HepG2 (cell line): ENCODE results near the gene CGNL1. TPM values are rescaled to one million over a fixed set of nuclear protein-coding genes. Genes with fewer than 3 reads are reported as not detected.

Experiments used
- BCL3 ChIP-seq: sonication (generic); formaldehyde crosslinking; IDR thresholded peaks from 2 replicates; pipeline ENCODE4 v1.5.1; 2020; ENCODE audit warnings: mild to moderate bottlenecking, missing genetic modification reagents, moderate library complexity
- CBX2 ChIP-seq, 2 experiments: fragments of 200-600 bp in 1 of 2; sonication (generic); formaldehyde crosslinking in 1 of 2; IDR thresholded peaks; 2 replicates each; pipeline versions ENCODE4 v1.7.0 to v1.8.1; 2018 to 2022; ENCODE audit warnings: low read depth in 2 of 2, low read length in 1 of 2, mild to moderate bottlenecking in 1 of 2, missing genetic modification reagents in 1 of 2
- DMAP1 ChIP-seq: IDR thresholded peaks from 2 replicates; pipeline ENCODE4 v1.6.1; 2016
- HHEX ChIP-seq: IDR thresholded peaks from 2 replicates; pipeline ENCODE4 v1.6.1; 2016; ENCODE audit warnings: control low read depth
- KLF16 ChIP-seq, 2 experiments: sonication (generic) in 1 of 2; formaldehyde crosslinking in 1 of 2; IDR thresholded peaks; 2 replicates each; pipeline versions ENCODE4 v1.6.1 to v1.8.0; 2016 to 2023; ENCODE audit warnings: missing genetic modification reagents in 2 of 2, missing compliant biosample characterization in 1 of 2
- NFE2L2 ChIP-seq: fragments of 150-350 bp; IDR thresholded peaks from 2 replicates; pipeline ENCODE4 v1.6.1; 2014; ENCODE audit warnings: low read length
- NPAS2 ChIP-seq: sonication (generic); formaldehyde crosslinking; IDR thresholded peaks from 2 replicates; pipeline ENCODE4 v1.8.0; 2022; ENCODE audit warnings: mild to moderate bottlenecking, missing genetic modification reagents, borderline replicate concordance
- PATZ1 ChIP-seq: sonication (generic); formaldehyde crosslinking; IDR thresholded peaks from 2 replicates; pipeline ENCODE4 v1.4.0; 2020; ENCODE audit warnings: missing genetic modification reagents
- PCBP1 ChIP-seq: fragments of 200-400 bp; formaldehyde crosslinking; IDR thresholded peaks from 2 replicates; pipeline ENCODE4 v1.6.1; 2017; ENCODE audit warnings: mild to moderate bottlenecking, low read depth, low read length, borderline replicate concordance
- RARG ChIP-seq: sonication (generic); formaldehyde crosslinking; IDR thresholded peaks from 2 replicates; pipeline ENCODE4 v1.4.0; 2020; ENCODE audit warnings: low read depth, mild to moderate bottlenecking, missing genetic modification reagents
- RBM22 ChIP-seq: fragments of 200-400 bp; formaldehyde crosslinking; optimal IDR thresholded peaks from 2 replicates; pipeline ENCODE3; 2017; ENCODE audit warnings: mild to moderate bottlenecking, low read length, moderate library complexity
- SNRNP70 ChIP-seq: fragments of 200-400 bp; formaldehyde crosslinking; IDR thresholded peaks from 2 replicates; pipeline ENCODE4 v1.6.1; 2017; ENCODE audit warnings: mild to moderate bottlenecking, low read depth, low read length, moderate library complexity
- TARDBP ChIP-seq: sonication (generic); formaldehyde crosslinking; IDR thresholded peaks from 2 replicates; pipeline ENCODE4 v1.8.0; 2022; ENCODE audit warnings: mild to moderate bottlenecking, missing genetic modification reagents
- TFDP1 ChIP-seq: IDR thresholded peaks from 2 replicates; pipeline ENCODE4 v1.6.1; 2016; ENCODE audit warnings: missing compliant biosample characterization, missing genetic modification reagents, borderline replicate concordance
- WIZ ChIP-seq: sonication (generic); formaldehyde crosslinking; IDR thresholded peaks from 2 replicates; pipeline ENCODE4 v1.5.1; 2020; ENCODE audit warnings: mild to moderate bottlenecking, missing genetic modification reagents
- ZFAT ChIP-seq: sonication (generic); formaldehyde crosslinking; conservative IDR thresholded peaks from 2 replicates; pipeline ENCODE4 v1.8.1; 2023; ENCODE audit warnings: missing genetic modification reagents, inconsistent platforms
- ZFP36L1 ChIP-seq: sonication (generic); formaldehyde crosslinking; IDR thresholded peaks from 2 replicates; pipeline ENCODE4 v1.8.0; 2022; ENCODE audit warnings: mild to moderate bottlenecking, missing genetic modification reagents, moderate library complexity
- ZNF180 ChIP-seq: sonication (generic); formaldehyde crosslinking; IDR thresholded peaks from 2 replicates; pipeline ENCODE4 v1.4.0; 2020; ENCODE audit warnings: low read depth, missing genetic modification reagents, borderline replicate concordance
- ZNF414 ChIP-seq: sonication (generic); formaldehyde crosslinking; IDR thresholded peaks from 2 replicates; pipeline ENCODE4 v1.5.0; 2020; ENCODE audit warnings: missing genetic modification reagents
- ZNF557 ChIP-seq: sonication (generic); formaldehyde crosslinking; IDR thresholded peaks from 2 replicates; pipeline ENCODE4 v1.4.0; 2020; ENCODE audit warnings: missing genetic modification reagents
- ZSCAN30 ChIP-seq: sonication (generic); formaldehyde crosslinking; IDR thresholded peaks from 2 replicates; pipeline ENCODE4 v1.5.0; 2020; ENCODE audit warnings: mild to moderate bottlenecking, missing genetic modification reagents
- ZUFSP ChIP-seq: sonication (generic); formaldehyde crosslinking; IDR thresholded peaks from 2 replicates; pipeline ENCODE4 v1.9.0; 2021; ENCODE audit warnings: missing genetic modification reagents, mild to moderate bottlenecking, borderline replicate concordance
- polyA plus RNA-seq, 8 experiments: library from polyadenylated mRNA; depleted of rRNA in 3 of 8; stranded (reverse) in 7 of 8; unstranded in 1 of 8; fragments of >200 nt; fragmentation: Illumina TruSeq in 4 of 8; extraction: Trizol in 4 of 8; gene quantifications; 2 replicates each; pipeline versions ENCODE4 v1.2.1 to v1.2.3, GENCODE V29; 2011 to 2016; ENCODE audit warnings: low read depth in 4 of 8, missing spikeins in 1 of 8, mixed read lengths in 1 of 8; ENCODE audit not compliant: insufficient read depth in 1 of 8
- total RNA-seq, 5 experiments: library from RNA; depleted of rRNA; stranded (reverse); fragments of >200 nt; fragmentation: Illumina TruSeq; extraction: Trizol; gene quantifications; 2 replicates each; pipeline ENCODE4 v1.2.3, GENCODE V29; 2016; ENCODE audit warnings: low read depth in 1 of 5

The CGNL1 gene
- total and polyA plus RNA-seq, 2 of the 13 experiments (the other 11 are each of a cell fraction or from before 2014, with no cell fraction given) = 5.6 to 15.6 TPM

GRCh38 chr15:57477736-57478522, 101.6 kb downstream of the CGNL1 start (continued):
- TF ChIP-seq ZNF414 (CRISPR knock-in tag) (peak; percentile 94), ZFAT (CRISPR knock-in tag) (no peak), ZNF180 (CRISPR knock-in tag) (no peak), PATZ1 (CRISPR knock-in tag) (peak; percentile 61), PCBP1 (no peak), CBX2 (IDR thresholded peaks at IDR 0.05; ENCODE audit: low read depth, low read length) (no peak), CBX2 (CRISPR knock-in tag; IDR thresholded peaks at IDR 0.05; ENCODE audit: low read depth) (no peak), TARDBP (CRISPR knock-in tag) (peak; percentile 91), HHEX (CRISPR knock-in tag) (peak; percentile 62), WIZ (CRISPR knock-in tag) (peak; percentile 36; the same call in 1 of the 2 replicates), SNRNP70 (no peak), ZSCAN30 (CRISPR knock-in tag) (no peak), KLF16 (CRISPR knock-in tag; IDR thresholded peaks at IDR 0.05) (peak in 1 of 2 experiments; percentile 87; a peak in 1 of 4 replicates), BCL3 (CRISPR knock-in tag) (peak; percentile 87; the same call in 1 of the 2 replicates), TFDP1 (peak; percentile 80; the same call in 1 of the 2 replicates), ZNF557 (CRISPR knock-in tag) (peak; percentile 78; the same call in 1 of the 2 replicates), DMAP1 (peak; percentile 92; the same call in 1 of the 2 replicates), NPAS2 (CRISPR knock-in tag) (no peak), RARG (peak; percentile 60; the same call in 1 of the 2 replicates), ZFP36L1 (peak; percentile 97), RBM22 (peak; percentile 40), NFE2L2 (no peak), ZUFSP (CRISPR knock-in tag) (no peak)
